GM21528 (cell line): ENCODE results near the gene ZMYM5.
"Not testable (repeated sequence)": the region's sequence is repeated elsewhere in the genome, so short reads cannot be mapped to it uniquely, and the experiment has no call there.

Experiments used
- ATAC-seq: cut with Tn5 transposase; IDR thresholded peaks from one replicate; pipeline ENCODE4 v1.9.1; 2021; ENCODE audit warnings: mild to moderate bottlenecking, moderate library complexity; ENCODE audit not compliant: unreplicated experiment, low FRiP score

Gene ZMYM5

GRCh38 chr13:19863323-19864023, at the start of gene ZMYM5:
Gene ZMYM5 (minus strand): TSS chr13:19863649. CDS start chr13:19852180, 11,469 bp downstream.
- ATAC-seq, result peak; percentile 85

GRCh38 chr13:19910336-19911072, 47.1 kb upstream of the ZMYM5 start:
- no peak for ATAC-seq

GRCh38 chr13:19908350-19908986, 45.0 kb upstream of the ZMYM5 start:
- ATAC-seq, result no peak

- ATAC-seq, result not testable (repeated sequence)
Observed at GRCh38 chr13:19905487-19906195, 42.2 kb upstream of the ZMYM5 start.

GRCh38 chr13:19890030-19890429, 26.6 kb upstream of the ZMYM5 start:
- no peak for ATAC-seq

GRCh38 chr13:19888799-19889198, 25.4 kb upstream of the ZMYM5 start:
- ATAC-seq, result no peak

GRCh38 chr13:19882231-19882630, 18.8 kb upstream of the ZMYM5 start:
- no peak for ATAC-seq

GRCh38 chr13:19881641-19882040, 18.2 kb upstream of the ZMYM5 start:
- ATAC-seq, result no peak

- peak; percentile 13 for ATAC-seq
Observed at GRCh38 chr13:19864746-19865309, 1.4 kb upstream of the ZMYM5 start.

- peak; percentile 39 for ATAC-seq
Observed at GRCh38 chr13:19864024-19864745, 736 bp upstream of the ZMYM5 start.

- ATAC-seq, result peak; percentile 22
Observed at GRCh38 chr13:19862481-19863313, 752 bp downstream of the ZMYM5 start.

GRCh38 chr13:19861762-19862161, 1.7 kb downstream of the ZMYM5 start:
- no peak for ATAC-seq

GRCh38 chr13:19860884-19861655, 2.4 kb downstream of the ZMYM5 start:
- no peak for ATAC-seq

GRCh38 chr13:19857637-19858036, 5.8 kb downstream of the ZMYM5 start:
- not testable (repeated sequence) for ATAC-seq

- ATAC-seq, result no peak
Observed at GRCh38 chr13:19852766-19853165, 10.7 kb downstream of the ZMYM5 start.

- ATAC-seq, result no peak
Observed at GRCh38 chr13:19845758-19846157, 17.7 kb downstream of the ZMYM5 start.

GRCh38 chr13:19838865-19839275, 24.6 kb downstream of the ZMYM5 start:
- no peak for ATAC-seq

GRCh38 chr13:19836472-19836871, 27.0 kb downstream of the ZMYM5 start:
- ATAC-seq, result no peak
